ENCODE measurements around the gene AQP6.

The AQP6 gene

GRCh38 chr12:49963976-49964815 lies 8.6 kb upstream of the AQP6 start:
- no peak overlapping the region for H2AFZ ChIP-seq (ENCODE audit: low read depth)
- no peak overlapping the region for H3K4me3 ChIP-seq (IDR thresholded peaks at IDR 0.05; ENCODE audit: insufficient read depth, low read depth, low read length)
- TF ChIP-seq, protein P1, sequence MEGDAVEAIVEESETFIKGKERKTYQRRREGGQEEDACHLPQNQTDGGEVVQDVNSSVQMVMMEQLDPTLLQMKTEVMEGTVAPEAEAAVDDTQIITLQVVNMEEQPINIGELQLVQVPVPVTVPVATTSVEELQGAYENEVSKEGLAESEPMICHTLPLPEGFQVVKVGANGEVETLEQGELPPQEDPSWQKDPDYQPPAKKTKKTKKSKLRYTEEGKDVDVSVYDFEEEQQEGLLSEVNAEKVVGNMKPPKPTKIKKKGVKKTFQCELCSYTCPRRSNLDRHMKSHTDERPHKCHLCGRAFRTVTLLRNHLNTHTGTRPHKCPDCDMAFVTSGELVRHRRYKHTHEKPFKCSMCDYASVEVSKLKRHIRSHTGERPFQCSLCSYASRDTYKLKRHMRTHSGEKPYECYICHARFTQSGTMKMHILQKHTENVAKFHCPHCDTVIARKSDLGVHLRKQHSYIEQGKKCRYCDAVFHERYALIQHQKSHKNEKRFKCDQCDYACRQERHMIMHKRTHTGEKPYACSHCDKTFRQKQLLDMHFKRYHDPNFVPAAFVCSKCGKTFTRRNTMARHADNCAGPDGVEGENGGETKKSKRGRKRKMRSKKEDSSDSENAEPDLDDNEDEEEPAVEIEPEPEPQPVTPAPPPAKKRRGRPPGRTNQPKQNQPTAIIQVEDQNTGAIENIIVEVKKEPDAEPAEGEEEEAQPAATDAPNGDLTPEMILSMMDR (conservative IDR thresholded peaks at IDR 0.05; ENCODE audit: low read depth, low read length): no peak
- no peak overlapping the region for H3K9ac ChIP-seq
- no peaks in the 10 kb centered on the region for H4K20me1 ChIP-seq (ENCODE audit: insufficient read depth)
- peaks cover 67% of the 10 kb centered on the region for H3K27me3 ChIP-seq (ENCODE audit: insufficient read depth, low read depth)
- H3K36me3 ChIP-seq (ENCODE audit: insufficient read depth): no peaks in the 10 kb centered on the region
- H3K4me2 ChIP-seq: no peak overlapping the region
- no peaks in the 10 kb centered on the region for H3K79me2 ChIP-seq (ENCODE audit: insufficient read depth, low read depth)
- H3K4me1 ChIP-seq (ENCODE audit: low read depth, poor library complexity, severe bottlenecking): peaks cover 7% of the 10 kb centered on the region
- H3K27ac ChIP-seq: no peak overlapping the region

- Histone ChIP-seq H3K4me1 (ENCODE audit: low read depth, poor library complexity, severe bottlenecking) (peaks cover 7% of the 10 kb centered on the region), H2AFZ (ENCODE audit: low read depth) (no peak overlapping the region), H3K9ac (no peak overlapping the region), H4K20me1 (ENCODE audit: insufficient read depth) (no peaks in the 10 kb centered on the region), H3K4me2 (no peak overlapping the region), H3K36me3 (ENCODE audit: insufficient read depth) (no peaks in the 10 kb centered on the region), H3K79me2 (ENCODE audit: insufficient read depth, low read depth) (no peaks in the 10 kb centered on the region), H3K4me3 (IDR thresholded peaks at IDR 0.05; ENCODE audit: insufficient read depth, low read depth, low read length) (no peak overlapping the region), H3K27me3 (ENCODE audit: insufficient read depth, low read depth) (peaks cover 67% of the 10 kb centered on the region), H3K27ac (no peak overlapping the region)
- TF ChIP-seq, protein P1 (conservative IDR thresholded peaks at IDR 0.05; ENCODE audit: low read depth, low read length): no peak
Observed at GRCh38 chr12:49964849-49965624, 7.7 kb upstream of the AQP6 start.

- Histone ChIP-seq H3K4me2 (no peak overlapping the region), H3K4me3 (IDR thresholded peaks at IDR 0.05; ENCODE audit: insufficient read depth, low read depth, low read length) (no peak overlapping the region), H3K27me3 (ENCODE audit: insufficient read depth, low read depth) (peaks cover 69% of the 10 kb centered on the region), H3K9ac (no peak overlapping the region), H2AFZ (ENCODE audit: low read depth) (no peak overlapping the region), H3K79me2 (ENCODE audit: insufficient read depth, low read depth) (no peaks in the 10 kb centered on the region), H3K36me3 (ENCODE audit: insufficient read depth) (no peaks in the 10 kb centered on the region), H3K27ac (no peak overlapping the region), H4K20me1 (ENCODE audit: insufficient read depth) (no peaks in the 10 kb centered on the region), H3K4me1 (ENCODE audit: low read depth, poor library complexity, severe bottlenecking) (peaks cover 7% of the 10 kb centered on the region)
- TF ChIP-seq, protein P1 (conservative IDR thresholded peaks at IDR 0.05; ENCODE audit: low read depth, low read length): no peak
Observed at GRCh38 chr12:49965836-49966235, 6.9 kb upstream of the AQP6 start.

DNA sequence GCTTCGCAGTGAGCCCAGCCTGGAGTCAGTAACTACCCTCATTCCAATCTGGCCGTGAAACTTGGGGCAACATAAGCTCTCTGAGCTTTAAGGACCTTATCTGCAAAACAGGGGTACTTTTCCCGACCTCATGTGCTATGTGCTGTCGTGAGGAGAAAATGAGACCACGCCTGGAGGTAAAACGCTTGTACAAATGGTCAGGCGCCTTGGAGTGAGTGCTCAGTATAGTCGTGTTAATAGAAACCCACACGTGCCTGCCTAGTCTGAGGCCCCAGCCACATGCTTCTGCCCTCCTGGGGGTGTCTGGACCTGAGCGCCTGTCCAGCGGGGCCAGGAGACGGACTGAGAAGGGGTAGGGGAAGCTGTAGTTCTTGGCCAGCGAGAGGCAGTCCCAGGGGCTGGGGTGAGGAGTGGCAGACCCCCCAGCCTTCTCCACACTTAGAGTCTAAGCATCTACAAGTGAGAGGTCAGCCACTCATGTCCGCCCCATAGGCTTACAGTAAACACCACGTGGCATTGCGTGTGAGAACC lies 6.2 kb upstream of the AQP6 start:
- Histone ChIP-seq H3K4me2 (peak overlapping the region; percentile 97), H3K79me2 (ENCODE audit: insufficient read depth, low read depth) (no peaks in the 10 kb centered on the region), H3K4me1 (ENCODE audit: low read depth, poor library complexity, severe bottlenecking) (peaks cover 7% of the 10 kb centered on the region), H3K27ac (no peak overlapping the region), H3K4me3 (IDR thresholded peaks at IDR 0.05; ENCODE audit: insufficient read depth, low read depth, low read length) (no peak overlapping the region), H2AFZ (ENCODE audit: low read depth) (peak overlapping the region; percentile 100), H3K36me3 (ENCODE audit: insufficient read depth) (no peaks in the 10 kb centered on the region), H3K27me3 (ENCODE audit: insufficient read depth, low read depth) (peaks cover 76% of the 10 kb centered on the region), H3K9ac (0 out of 2 replicates have a peak overlapping the region, but pooled peaks have one; percentile 68), H4K20me1 (ENCODE audit: insufficient read depth) (no peaks in the 10 kb centered on the region)
- TF ChIP-seq, protein P1 (conservative IDR thresholded peaks at IDR 0.05; ENCODE audit: low read depth, low read length): no peak
